Head of caudate nucleus (tissue), 42 donors: ENCODE results near the gene POFUT1.
"Not testable (repeated sequence)": the region's sequence is repeated elsewhere in the genome, so short reads cannot be mapped to it uniquely, and the experiment has no call there.

Experiments used
- DNase-seq, 42 donors: peaks; one replicate each; pipeline versions ENCODE4 v3.0.0 to v3.0.0-alpha.2; 2020 to 2021; ENCODE audit warnings: mixed read lengths in 7 of 42
- intact Hi-C: fragments of 100-400 bp; cut with DNase I; formaldehyde crosslinking; loops from one replicate; pipeline ENCODE4 v1.15.0; 2022

POFUT1 gene

DNA sequence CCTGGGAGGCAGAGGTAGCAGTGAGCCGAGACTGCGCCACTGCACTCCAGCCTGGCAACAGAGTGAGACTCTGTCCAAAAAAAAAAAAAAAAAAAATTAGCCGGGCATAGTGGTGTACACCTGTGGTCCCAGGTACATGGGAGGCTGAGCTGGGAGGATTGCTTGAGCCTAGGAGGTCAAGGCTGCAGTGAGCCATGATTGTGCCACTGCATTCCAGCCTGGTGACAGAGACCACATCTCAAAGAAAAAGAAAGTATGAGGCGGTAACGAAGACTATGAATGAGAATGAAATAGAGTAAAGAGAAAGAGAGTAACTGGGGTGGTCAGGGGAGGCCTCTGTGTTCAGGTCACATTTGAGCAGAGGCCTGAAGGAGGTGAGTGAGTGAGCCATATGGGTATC is 38.5 kb downstream of the POFUT1 start:
- intact Hi-C loops, DNase-seq: not testable (repeated sequence)

DNA sequence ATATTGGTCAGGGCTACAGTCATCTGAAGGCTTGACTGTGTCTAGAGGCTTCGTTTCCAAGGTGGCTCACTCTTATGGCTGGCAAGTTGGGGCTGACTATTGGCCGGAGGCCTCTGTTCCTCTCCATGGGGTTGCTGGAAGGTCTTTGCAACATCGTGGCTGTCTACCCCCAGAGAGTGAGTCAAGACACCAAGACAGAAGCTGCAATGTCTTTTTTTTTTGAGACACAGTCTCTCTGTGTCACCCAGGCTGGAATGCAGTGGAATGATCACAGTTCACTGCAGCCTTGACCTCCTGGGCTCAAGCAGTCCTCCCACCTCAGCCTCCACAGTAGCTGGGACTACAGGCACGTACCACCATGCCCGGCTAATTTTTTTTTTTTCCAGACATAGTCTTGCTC is 40.4 kb downstream of the POFUT1 start:
- no peak for DNase-seq
- intact Hi-C loops = no loop called here

DNA sequence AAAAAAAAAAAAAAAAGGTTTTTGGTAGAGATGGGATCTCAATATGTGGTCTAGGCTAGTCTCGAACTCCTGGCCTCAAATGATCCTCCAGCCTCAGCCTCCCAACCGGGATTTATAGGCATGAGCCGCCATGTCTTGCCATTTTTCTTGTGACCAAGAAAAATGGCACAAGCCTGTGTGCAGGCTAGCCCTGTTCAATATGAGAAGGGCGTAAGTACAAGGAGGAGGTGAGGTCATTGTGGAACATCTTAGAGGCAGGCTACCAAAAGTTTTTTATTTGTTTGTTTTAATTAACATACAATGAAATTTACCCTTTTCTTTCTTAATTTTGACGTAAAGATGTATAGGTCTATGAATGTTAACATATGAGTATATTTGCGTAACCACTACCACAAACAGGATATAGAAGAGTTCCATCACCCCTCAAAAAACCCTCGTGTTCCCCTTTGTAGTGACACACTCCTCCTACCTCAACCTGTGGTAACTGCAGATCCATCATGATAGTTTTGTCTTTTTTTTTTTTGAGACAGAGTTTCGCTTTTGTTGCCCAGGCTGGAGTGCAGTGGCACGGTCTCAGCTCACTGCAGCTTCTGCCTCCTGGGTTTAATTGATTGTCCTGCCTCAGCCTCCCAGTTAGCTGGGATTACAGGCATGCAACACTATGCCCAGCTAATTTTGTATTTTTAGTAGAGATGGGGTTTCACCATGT is 41.5 kb downstream of the POFUT1 start:
- intact Hi-C loops = no loop called here
- DNase-seq = no peak

DNA sequence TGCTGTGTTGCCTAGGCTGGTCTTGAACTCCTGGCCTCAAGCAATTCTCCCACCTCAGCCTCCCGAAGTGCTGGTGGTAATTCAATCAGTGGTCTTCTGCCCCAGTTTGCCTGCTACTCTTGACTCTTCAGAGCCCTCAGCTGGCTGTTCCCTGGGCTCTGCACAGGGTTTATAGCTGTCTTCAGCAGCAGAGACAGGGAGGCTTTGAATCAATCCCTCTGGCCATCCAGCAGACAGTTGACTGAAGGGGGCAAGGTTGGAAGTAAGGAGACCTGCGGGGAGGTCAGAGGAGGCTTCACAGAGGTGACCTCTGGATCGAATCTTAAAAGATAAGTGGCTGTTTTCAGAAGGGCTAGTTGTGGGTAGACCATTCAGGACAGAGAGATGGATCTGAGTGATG is 43.8 kb downstream of the POFUT1 start:
- DNase-seq = no peak
- intact Hi-C loops = no loop called here

DNA sequence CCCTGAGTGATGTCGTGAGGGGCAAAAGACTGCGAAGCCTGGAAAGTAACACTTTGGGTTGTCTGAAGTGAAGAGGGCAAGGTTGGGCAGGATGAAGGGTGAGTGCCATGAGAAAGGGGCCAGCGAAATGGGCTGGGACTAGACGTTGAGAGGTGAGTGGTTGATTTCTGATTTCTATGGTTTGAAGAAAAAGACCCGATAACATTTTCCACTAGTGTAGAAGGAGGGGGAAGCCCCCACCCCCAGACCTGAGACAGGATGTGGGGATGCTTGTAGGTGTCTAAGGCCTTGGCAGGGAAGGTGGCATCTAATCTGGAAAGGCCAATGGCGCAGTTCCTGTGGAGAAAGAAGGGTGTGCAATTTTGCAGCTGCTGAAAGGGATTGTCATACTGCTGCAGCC is 44.5 kb downstream of the POFUT1 start:
- DNase-seq = no peak
- intact Hi-C loops = no loop called here

DNA sequence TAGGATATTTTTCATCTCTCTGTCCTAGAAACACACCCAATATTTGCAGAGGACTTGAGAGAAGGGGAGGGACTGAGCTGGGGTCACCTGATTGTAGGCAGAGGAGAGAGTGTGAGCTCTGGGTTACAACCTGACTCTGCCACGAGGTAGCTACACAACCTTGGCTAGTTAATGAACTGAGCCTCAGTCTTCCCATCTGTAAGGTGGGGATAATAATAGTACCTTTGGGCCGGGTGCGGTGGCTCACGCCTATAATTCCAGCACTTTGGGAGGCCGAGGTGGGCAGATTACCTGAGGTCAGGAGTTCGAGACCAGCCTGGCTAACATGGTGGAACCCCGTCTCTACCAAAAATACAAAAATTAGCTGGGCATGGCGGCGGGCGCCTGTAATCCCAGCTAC is 53.3 kb downstream of the POFUT1 start:
- intact Hi-C loops, DNase-seq: not testable (repeated sequence)

DNA sequence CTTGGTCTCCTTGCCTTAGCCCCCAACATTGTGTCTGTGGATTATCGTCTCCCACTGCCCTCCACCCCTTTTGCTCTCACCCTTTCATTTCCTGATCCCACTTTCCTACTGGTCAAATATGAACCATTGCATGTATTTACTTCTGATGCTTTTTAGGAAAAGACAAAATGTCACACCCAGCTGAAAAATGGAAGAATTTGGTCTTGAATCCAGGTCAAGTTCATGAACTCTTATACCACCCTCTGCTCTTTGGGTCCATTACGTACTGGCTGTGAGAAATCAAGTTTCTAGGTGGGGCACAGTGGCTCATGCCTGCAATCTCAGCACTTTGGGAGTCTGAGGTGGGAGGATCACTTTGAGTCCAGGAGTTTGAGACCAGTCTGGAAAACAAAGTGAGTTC is 54.0 kb downstream of the POFUT1 start:
- intact Hi-C loops = no loop called here

DNA sequence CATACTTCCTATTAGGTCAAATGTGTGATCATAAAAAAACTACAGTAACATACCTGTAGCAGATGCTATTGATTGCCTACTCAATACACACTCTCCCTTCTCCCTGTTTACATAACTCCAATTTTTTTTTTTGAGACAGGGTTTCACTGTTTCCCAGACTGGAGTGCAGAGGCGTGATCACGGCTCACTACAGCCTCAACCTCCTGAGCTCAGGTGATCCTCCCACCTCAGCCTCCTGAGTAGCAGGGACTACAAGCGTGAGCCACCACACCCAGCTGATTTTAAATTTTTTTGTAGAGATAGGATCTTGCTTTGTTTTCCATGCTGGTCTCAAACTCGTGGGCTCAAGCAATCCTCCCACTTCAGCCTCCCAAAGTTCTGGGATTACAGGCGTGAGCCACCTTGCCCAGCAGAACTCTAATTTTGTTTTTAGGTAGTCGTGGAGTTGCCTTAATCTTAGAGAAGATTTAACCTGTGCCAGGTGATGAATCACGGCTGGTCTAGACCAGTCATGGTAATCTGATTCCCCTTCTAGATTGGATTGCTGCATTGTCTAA is 55.8 kb downstream of the POFUT1 start:
- DNase-seq = no peak
- intact Hi-C loops = no loop called here

More for the DNA sequence above, 54.0 kb downstream of the POFUT1 start:
- DNase-seq = no peak

DNA sequence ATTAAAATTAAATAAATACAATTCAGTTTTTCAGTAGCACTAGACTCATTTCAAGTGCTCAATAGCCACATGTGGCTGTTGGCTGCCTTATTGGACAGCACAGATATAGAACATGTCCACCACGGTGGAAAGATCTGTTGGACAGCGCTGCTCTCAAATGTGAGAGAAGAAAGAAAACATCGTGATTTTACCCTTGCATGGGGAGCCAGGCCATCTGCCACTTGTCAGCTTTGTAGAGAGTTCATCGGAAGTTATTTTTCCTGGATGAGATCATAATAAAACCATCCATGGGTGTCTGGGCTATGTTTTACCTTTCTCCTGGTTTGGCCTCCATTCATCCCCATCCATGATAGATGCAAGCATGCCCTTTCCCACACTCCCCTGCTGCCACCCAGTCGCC is 63.9 kb downstream of the POFUT1 start:
- no peak for DNase-seq
- intact Hi-C loops = loop anchor here (10.0 kb wide), 1 partner anchor 67 kb away; the partner anchor contains the start of genes PLAGL2 and POFUT1

DNA sequence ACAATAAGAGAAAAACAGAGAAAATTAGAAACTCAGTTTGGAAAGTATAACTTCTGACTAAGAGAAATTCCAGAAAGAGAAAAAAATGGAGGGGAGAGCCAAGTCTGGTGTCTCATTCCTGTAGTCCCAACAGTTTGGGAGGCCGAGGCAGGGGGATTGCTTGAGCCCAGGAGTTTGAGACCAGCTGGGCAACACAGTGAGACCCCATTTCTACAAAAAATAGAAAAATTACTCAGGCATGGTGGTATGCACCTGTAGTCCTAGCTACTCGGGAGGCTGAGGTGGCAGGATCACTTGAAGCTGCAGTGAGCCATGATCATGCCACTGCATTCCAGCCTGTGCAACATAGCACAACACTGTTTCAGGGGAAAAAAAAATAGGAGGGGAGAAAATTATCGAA is 66.7 kb downstream of the POFUT1 start:
- intact Hi-C loops = loop anchor here (10.0 kb wide), 1 partner anchor 70 kb away; the partner anchor contains the start of genes PLAGL2 and POFUT1
- no peak for DNase-seq

DNA sequence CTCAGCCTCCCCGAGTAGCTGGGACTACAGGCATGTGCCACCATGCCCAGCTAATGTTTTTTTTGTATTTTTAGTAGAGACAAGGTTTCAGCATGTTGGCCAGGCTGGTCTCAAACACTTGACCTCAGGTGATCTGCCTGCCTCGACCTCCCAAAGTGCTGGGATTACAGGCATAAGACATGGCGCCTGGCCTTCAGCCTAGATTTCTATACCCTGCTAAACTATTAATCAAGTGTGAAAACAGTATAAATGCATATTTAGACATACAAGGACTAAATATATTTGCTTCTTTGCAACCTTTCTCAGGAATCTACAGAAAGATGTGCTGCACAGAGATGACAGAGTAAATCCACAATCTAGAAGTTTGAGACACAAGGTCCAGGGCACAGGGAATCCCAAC is 67.5 kb downstream of the POFUT1 start:
- intact Hi-C loops = loop anchor here (10.0 kb wide), 1 partner anchor 70 kb away; the partner anchor contains the start of genes PLAGL2 and POFUT1

DNA sequence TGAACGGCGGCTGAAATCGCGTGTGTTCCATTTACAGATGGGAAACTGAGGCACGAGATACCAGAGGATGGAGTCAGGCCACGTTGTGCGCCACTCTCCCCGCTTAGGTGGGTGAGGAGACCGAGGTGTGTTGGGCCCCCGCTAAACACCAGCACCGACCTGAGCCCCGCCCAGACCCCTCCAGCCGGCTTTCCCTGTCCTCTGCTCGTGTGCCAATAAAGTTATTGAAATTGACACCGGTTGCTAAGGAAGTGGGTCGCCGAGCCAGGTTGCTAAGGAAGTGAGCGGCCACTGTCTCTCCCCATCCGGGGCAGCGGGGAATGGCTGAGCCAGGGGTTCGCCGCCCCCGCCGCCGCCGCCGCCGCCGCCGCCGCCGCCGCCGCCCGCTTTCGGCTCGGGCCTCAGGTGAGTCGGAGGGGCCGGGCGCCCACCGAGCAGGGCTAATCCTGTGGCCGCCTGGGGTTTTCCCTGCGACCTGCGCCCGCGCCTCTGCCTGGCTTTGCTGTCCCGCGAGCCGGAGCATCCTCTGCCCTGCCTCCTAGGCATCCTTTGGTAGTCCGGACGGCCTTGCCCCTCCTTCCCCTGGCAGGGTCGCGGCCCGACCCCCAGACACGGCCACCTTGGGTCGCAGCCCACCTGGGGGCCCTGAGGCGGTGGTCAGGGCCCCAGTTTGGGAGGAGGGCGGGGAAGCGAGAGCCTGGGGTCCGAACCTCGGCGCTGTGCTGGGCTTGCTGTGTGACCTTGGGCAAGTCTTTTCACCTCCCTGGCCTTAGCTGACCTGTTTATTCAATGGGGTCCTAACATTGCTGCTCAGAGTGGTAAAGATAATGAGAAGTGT is 69.9 kb downstream of the POFUT1 start, which contains the start of gene KIF3B:
TSS of gene KIF3B (plus strand) at position 291 of the 838 bp plus-strand sequence. CDS start 32,127 bp downstream, outside the sequence.
- peak; percentile 82 to 97 (median 92) for DNase-seq
- intact Hi-C loops = loop anchor here (10.0 kb wide), 1 partner anchor 73 kb away; the partner anchor contains the start of genes PLAGL2 and POFUT1

More for the DNA sequence above, 67.5 kb downstream of the POFUT1 start:
- DNase-seq = not testable (repeated sequence)

DNA sequence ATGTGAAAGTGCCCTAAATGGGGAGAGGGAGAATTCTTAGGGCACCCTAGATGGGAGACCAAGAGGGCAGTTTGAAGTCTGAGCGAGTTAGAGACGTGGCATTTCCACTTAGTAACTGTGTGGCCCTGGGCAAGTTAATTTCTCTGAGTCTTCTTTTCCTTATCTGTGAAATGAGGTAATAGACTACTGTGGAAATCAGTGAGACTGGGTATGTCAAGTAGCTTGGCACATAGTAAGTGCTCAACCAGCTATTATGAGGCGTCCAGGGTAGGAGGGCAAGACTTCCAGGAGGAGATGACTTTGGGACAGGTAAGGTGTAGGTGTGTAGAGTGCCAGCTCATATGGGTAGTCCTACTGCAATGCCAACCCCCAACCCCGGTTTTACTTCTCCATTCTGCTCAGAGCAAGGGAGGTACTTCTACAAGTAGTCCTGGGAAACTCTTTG is 70.5 kb downstream of the POFUT1 start:
- DNase-seq = no peak
- intact Hi-C loops = loop anchor here (10.0 kb wide), 1 partner anchor 73 kb away; the partner anchor contains the start of genes PLAGL2 and POFUT1

DNA sequence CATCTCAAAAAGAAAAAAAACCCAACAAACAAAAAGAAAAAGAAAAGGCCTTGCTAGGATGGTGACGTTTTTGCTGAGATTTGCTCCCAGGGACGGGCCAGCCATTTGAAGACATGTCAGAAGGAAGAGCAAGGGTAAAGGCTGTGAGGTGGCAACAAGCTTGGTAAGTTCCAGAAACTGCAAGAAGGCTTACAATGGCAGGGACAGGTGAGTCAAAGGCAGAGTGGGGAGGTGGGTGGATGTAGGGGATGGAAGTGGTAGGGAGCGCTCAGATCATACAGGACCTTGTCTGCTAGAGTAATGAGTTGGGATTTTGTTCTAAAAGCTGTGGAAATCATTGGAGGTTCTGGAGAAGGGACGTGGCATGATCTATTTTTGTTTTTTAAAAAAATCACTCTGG is 74.0 kb downstream of the POFUT1 start:
- intact Hi-C loops = loop anchor here (10.0 kb wide), 1 partner anchor 73 kb away; the partner anchor contains the start of gene ASXL1
- DNase-seq = peak in 2 of 42 donors; percentile 20 to 23

DNA sequence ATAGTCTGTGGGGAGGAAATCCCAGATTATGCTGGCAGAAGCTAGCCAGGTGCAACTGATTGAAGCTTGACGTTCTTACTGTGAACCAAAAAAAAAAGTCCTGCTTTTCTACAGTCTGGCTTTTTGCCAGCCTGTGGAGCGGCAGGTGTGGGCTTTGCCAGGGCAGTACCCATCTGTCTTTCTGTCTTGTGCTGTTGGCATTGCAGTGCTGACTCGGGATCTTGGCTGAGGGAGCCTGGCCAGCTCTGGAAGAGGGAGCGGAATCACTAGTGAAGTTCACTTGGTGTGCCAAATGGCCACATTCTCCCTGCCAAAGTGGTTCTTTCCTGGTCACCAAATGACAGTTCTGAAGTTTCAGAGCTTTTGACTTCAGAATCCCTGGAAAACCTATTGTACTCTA is 74.8 kb downstream of the POFUT1 start:
- intact Hi-C loops = loop anchor here (10.0 kb wide), 1 partner anchor 72 kb away; the partner anchor contains the start of gene ASXL1
- DNase-seq = peak in 20 of 42 donors; percentile 12 to 56 (median 26)

DNA sequence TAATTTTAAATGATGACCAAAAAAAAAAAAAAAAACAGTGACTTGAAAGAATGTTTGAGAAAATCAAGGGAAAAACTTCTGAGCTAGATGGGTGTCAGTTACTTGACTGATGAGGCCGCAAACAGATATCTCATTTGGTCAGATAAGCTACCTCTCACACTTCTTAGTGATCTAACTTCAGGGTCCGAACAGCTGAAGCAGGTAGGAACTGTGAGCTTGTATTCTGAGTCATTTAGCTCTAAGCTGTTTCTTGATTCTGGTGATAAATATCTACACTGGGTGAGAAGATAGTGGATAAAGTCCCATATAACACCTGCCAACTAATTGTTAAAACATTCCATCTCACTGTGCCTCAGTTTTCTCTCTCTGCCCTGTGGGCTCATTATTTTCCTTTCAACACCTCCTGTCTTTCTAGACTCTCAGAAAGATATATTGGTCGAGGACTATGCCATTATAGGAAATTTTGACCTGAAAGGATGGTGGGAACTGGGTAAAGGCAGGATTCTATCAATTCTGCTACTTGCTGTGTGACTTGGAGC is 77.5 kb downstream of the POFUT1 start:
- intact Hi-C loops = loop anchor here (10.0 kb wide), 1 partner anchor 70 kb away; the partner anchor contains the start of gene ASXL1

DNA sequence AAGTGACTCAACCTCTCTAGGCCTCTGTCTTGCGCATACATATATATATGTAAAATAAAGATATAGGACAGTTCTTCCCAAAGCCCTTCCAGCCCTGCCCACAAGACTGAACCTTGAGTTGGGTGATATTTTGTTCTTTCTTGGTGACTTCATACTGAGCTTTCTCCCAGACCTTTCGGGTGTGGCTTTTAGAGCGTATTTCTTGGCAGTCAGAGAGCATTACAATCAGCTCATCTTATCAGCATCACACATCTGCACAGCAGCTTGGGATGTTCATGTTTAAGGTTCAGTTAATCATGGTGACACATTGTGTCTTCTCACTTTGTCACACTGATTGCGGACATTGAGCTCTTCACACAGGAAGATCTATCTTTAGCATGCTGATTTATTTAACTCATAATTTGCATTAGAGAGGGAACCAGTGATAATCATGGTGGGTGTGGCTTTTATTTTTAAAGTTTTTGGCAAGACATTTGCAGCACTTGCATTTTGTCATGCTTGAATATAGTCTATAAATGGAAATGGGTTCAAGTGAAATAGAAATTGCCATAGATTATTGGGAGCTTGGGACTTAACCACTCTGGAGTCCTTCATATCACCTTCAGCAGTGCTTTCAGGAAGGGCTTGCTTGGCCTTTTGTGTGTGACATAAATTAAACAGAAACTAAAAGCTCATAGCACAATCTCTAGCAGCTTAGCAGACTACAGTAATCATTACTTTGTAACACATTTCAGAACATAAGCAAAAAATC is 78.1 kb downstream of the POFUT1 start:
- DNase-seq = peak in 1 of 42 donors; percentile 5
- intact Hi-C loops = loop anchor here (10.0 kb wide), 1 partner anchor 69 kb away; the partner anchor contains the start of gene ASXL1

More for the DNA sequence above, 77.5 kb downstream of the POFUT1 start:
- DNase-seq = no peak

DNA sequence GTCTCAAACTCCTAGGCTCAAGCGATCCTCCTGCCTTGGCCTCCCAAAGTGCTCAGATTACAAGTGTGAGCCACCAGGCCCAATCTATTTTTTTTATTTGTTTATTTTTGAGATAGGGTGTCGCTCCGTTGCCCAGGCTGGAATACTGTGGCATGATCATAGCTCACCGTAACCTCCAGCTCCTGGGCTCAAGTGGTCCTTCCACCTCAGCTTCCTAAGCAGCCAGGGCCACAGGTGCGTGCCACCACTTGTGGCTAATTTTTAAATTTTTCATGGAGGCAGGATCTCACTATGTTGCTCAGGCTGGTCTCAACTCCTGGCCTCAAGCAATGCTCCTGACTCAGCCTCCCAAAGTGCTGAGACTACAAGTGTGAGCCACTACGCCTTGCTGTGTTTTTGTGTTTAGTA is 79.6 kb downstream of the POFUT1 start:
- intact Hi-C loops = loop anchor here (10.0 kb wide), 1 partner anchor 68 kb away; the partner anchor contains the start of gene ASXL1
- DNase-seq = no peak
